ENCODE measurements around the gene EBLN2. TPM values are rescaled to one million over a fixed set of nuclear protein-coding genes. Genes with fewer than 3 reads are reported as not detected.
"Not testable (repeated sequence)": the region's sequence is repeated elsewhere in the genome, so short reads cannot be mapped to it uniquely, and the experiment has no call there.

Gene EBLN2
- total RNA-seq, 1 donor from 2014 or later: 8.4 TPM

GRCh38 chr3:73041537-73041936 lies 19.9 kb upstream of the EBLN2 start:
- intact Hi-C loops (cut with micrococcal nuclease): no loop called here
- Mint-ChIP-seq H3K36me3 (ENCODE audit: low read depth) (peaks cover 10% of the 10 kb centered on the region), H3K4me3 (no peak overlapping the region), H3K27ac (peak overlapping the region; percentile 2), H3K4me1 (ENCODE audit: low read depth) (peaks cover 53% of the 10 kb centered on the region), H3K9me3 (no peaks in the 10 kb centered on the region), H3K27me3 (ENCODE audit: insufficient read depth) (no peaks in the 10 kb centered on the region)
- DNase-seq (ENCODE audit: low spot score): no peak

- peak overlapping the region; percentile 40 for H3K27ac Mint-ChIP-seq
- peaks cover 2% of the 10 kb centered on the region for H3K36me3 Mint-ChIP-seq (ENCODE audit: low read depth)
- no peaks in the 10 kb centered on the region for H3K9me3 Mint-ChIP-seq
- peaks cover 38% of the 10 kb centered on the region for H3K4me1 Mint-ChIP-seq (ENCODE audit: low read depth)
- intact Hi-C loops (cut with micrococcal nuclease): no loop called here
- H3K27me3 Mint-ChIP-seq (ENCODE audit: insufficient read depth): no peaks in the 10 kb centered on the region
- DNase-seq (ENCODE audit: low spot score): no peak
- H3K4me3 Mint-ChIP-seq: no peak overlapping the region
Measured at GRCh38 chr3:73043414-73043813, 18.0 kb upstream of the EBLN2 start.

GRCh38 chr3:73045391-73045790 lies 16.1 kb upstream of the EBLN2 start:
- no peaks in the 10 kb centered on the region for H3K9me3 Mint-ChIP-seq
- no peak for DNase-seq (ENCODE audit: low spot score)
- peaks cover 5% of the 10 kb centered on the region for H3K36me3 Mint-ChIP-seq (ENCODE audit: low read depth)
- no peaks in the 10 kb centered on the region for H3K27me3 Mint-ChIP-seq (ENCODE audit: insufficient read depth)
- H3K4me3 Mint-ChIP-seq: no peak overlapping the region
- H3K27ac Mint-ChIP-seq: no peak overlapping the region
- H3K4me1 Mint-ChIP-seq (ENCODE audit: low read depth): peaks cover 38% of the 10 kb centered on the region
- intact Hi-C loops (cut with micrococcal nuclease): no loop called here

GRCh38 chr3:73046195-73046594 lies 15.3 kb upstream of the EBLN2 start:
- peaks cover 31% of the 10 kb centered on the region for H3K4me1 Mint-ChIP-seq (ENCODE audit: low read depth)
- intact Hi-C loops (cut with micrococcal nuclease): no loop called here

GRCh38 chr3:73049319-73049718 lies 12.1 kb upstream of the EBLN2 start:
- peaks cover 6% of the 10 kb centered on the region for H3K36me3 Mint-ChIP-seq (ENCODE audit: low read depth)
- intact Hi-C loops (cut with micrococcal nuclease): no loop called here
- DNase-seq (ENCODE audit: low spot score): no peak
- H3K27ac Mint-ChIP-seq: no peak overlapping the region
- H3K9me3 Mint-ChIP-seq: no peaks in the 10 kb centered on the region
- H3K27me3 Mint-ChIP-seq (ENCODE audit: insufficient read depth): no peaks in the 10 kb centered on the region
- peaks cover 12% of the 10 kb centered on the region for H3K4me1 Mint-ChIP-seq (ENCODE audit: low read depth)
- H3K4me3 Mint-ChIP-seq: no peak overlapping the region

More at GRCh38 chr3:73046195-73046594, 15.3 kb upstream of the EBLN2 start:
- no peaks in the 10 kb centered on the region for H3K9me3 Mint-ChIP-seq
- no peaks in the 10 kb centered on the region for H3K27me3 Mint-ChIP-seq (ENCODE audit: insufficient read depth)
- DNase-seq (ENCODE audit: low spot score): no peak
- H3K4me3 Mint-ChIP-seq: no peak overlapping the region
- no peak overlapping the region for H3K27ac Mint-ChIP-seq
- peaks cover 6% of the 10 kb centered on the region for H3K36me3 Mint-ChIP-seq (ENCODE audit: low read depth)

- peaks cover 8% of the 10 kb centered on the region for H3K4me1 Mint-ChIP-seq (ENCODE audit: low read depth)
- H3K27me3 Mint-ChIP-seq (ENCODE audit: insufficient read depth): no peaks in the 10 kb centered on the region
- no peak overlapping the region for H3K27ac Mint-ChIP-seq
- DNase-seq (ENCODE audit: low spot score): no peak
- H3K36me3 Mint-ChIP-seq (ENCODE audit: low read depth): peaks cover 6% of the 10 kb centered on the region
- intact Hi-C loops (cut with micrococcal nuclease): no loop called here
- no peak overlapping the region for H3K4me3 Mint-ChIP-seq
- H3K9me3 Mint-ChIP-seq: no peaks in the 10 kb centered on the region
Measured at GRCh38 chr3:73052857-73053256, 8.6 kb upstream of the EBLN2 start.

- Mint-ChIP-seq H3K4me3 (no peak overlapping the region), H3K9me3 (no peaks in the 10 kb centered on the region), H3K4me1 (ENCODE audit: low read depth) (peaks cover 16% of the 10 kb centered on the region), H3K36me3 (ENCODE audit: low read depth) (peaks cover 9% of the 10 kb centered on the region), H3K27ac (no peak overlapping the region), H3K27me3 (ENCODE audit: insufficient read depth) (no peaks in the 10 kb centered on the region)
- DNase-seq (ENCODE audit: low spot score): no peak
- intact Hi-C loops (cut with micrococcal nuclease): loop anchor here (5.0 kb wide), 1 partner anchor 38 kb away; no protein-coding TSS in a partner anchor
Measured at GRCh38 chr3:73055583-73055982, 5.9 kb upstream of the EBLN2 start.

- Mint-ChIP-seq H3K36me3 (ENCODE audit: low read depth) (peaks cover 9% of the 10 kb centered on the region), H3K4me1 (ENCODE audit: low read depth) (peaks cover 16% of the 10 kb centered on the region), H3K9me3 (no peaks in the 10 kb centered on the region), H3K27ac (no peak overlapping the region), H3K4me3 (no peak overlapping the region), H3K27me3 (ENCODE audit: insufficient read depth) (no peaks in the 10 kb centered on the region)
- intact Hi-C loops (cut with micrococcal nuclease): loop anchor here (1.0 to 5.0 kb wide), 4 partner anchors 39 to 205 kb away; no protein-coding TSS in a partner anchor
- no peak for DNase-seq (ENCODE audit: low spot score)
Measured at GRCh38 chr3:73056014-73056844, 5.2 kb upstream of the EBLN2 start.

GRCh38 chr3:73056845-73057150 lies 4.7 kb upstream of the EBLN2 start:
- no peak overlapping the region for H3K4me3 Mint-ChIP-seq
- peaks cover 16% of the 10 kb centered on the region for H3K4me1 Mint-ChIP-seq (ENCODE audit: low read depth)
- H3K27ac Mint-ChIP-seq: no peak overlapping the region
- no peak for DNase-seq (ENCODE audit: low spot score)
- H3K27me3 Mint-ChIP-seq (ENCODE audit: insufficient read depth): no peaks in the 10 kb centered on the region
- no peaks in the 10 kb centered on the region for H3K9me3 Mint-ChIP-seq
- intact Hi-C loops (cut with micrococcal nuclease): loop anchor here (1.0 to 5.0 kb wide), 4 partner anchors 39 to 205 kb away; no protein-coding TSS in a partner anchor
- peaks cover 9% of the 10 kb centered on the region for H3K36me3 Mint-ChIP-seq (ENCODE audit: low read depth)

- Mint-ChIP-seq H3K9me3 (no peaks in the 10 kb centered on the region), H3K4me1 (ENCODE audit: low read depth) (peaks cover 24% of the 10 kb centered on the region), H3K27me3 (ENCODE audit: insufficient read depth) (no peaks in the 10 kb centered on the region), H3K36me3 (ENCODE audit: low read depth) (peaks cover 32% of the 10 kb centered on the region), H3K27ac (no peak overlapping the region), H3K4me3 (no peak overlapping the region)
- DNase-seq (ENCODE audit: low spot score): no peak
- intact Hi-C loops (cut with micrococcal nuclease): no loop called here
Measured at GRCh38 chr3:73060302-73060723, 1.1 kb upstream of the EBLN2 start.

- H3K27me3 Mint-ChIP-seq (ENCODE audit: insufficient read depth); H3K9me3 Mint-ChIP-seq; H3K27ac Mint-ChIP-seq; intact Hi-C loops (cut with micrococcal nuclease); DNase-seq (ENCODE audit: low spot score); H3K4me3 Mint-ChIP-seq: not testable (repeated sequence)
- H3K36me3 Mint-ChIP-seq (ENCODE audit: low read depth): peaks cover 30% of the 10 kb centered on the region
- peaks cover 18% of the 10 kb centered on the region for H3K4me1 Mint-ChIP-seq (ENCODE audit: low read depth)
Measured at GRCh38 chr3:73066243-73066642, 4.8 kb downstream of the EBLN2 start.

- Mint-ChIP-seq H3K4me3 (no peak overlapping the region), H3K9me3 (no peaks in the 10 kb centered on the region), H3K36me3 (ENCODE audit: low read depth) (peaks cover 20% of the 10 kb centered on the region), H3K27ac (no peak overlapping the region), H3K4me1 (ENCODE audit: low read depth) (peaks cover 39% of the 10 kb centered on the region), H3K27me3 (ENCODE audit: insufficient read depth) (no peaks in the 10 kb centered on the region)
- DNase-seq (ENCODE audit: low spot score): no peak
- intact Hi-C loops (cut with micrococcal nuclease): no loop called here
Measured at GRCh38 chr3:73068419-73068818, 7.0 kb downstream of the EBLN2 start.

- Mint-ChIP-seq H3K9me3 (no peaks in the 10 kb centered on the region), H3K27ac (no peak overlapping the region), H3K4me3 (no peak overlapping the region), H3K27me3 (ENCODE audit: insufficient read depth) (no peaks in the 10 kb centered on the region), H3K4me1 (ENCODE audit: low read depth) (peaks cover 42% of the 10 kb centered on the region), H3K36me3 (ENCODE audit: low read depth) (peaks cover 18% of the 10 kb centered on the region)
- no peak for DNase-seq (ENCODE audit: low spot score)
- intact Hi-C loops (cut with micrococcal nuclease): no loop called here
Measured at GRCh38 chr3:73069187-73069586, 7.7 kb downstream of the EBLN2 start.

Data from activated T-helper 1 cell treated with anti-CD3 and anti-CD28 coated beads, Interleukin-12 subunit alpha, Interleukin-12 subunit beta, Interleukin-2, Interleukin-4 antibody, amounts not matched to agents 30 ng/mL and 10 ng/mL and 1 ng/mL, durations not matched to agents 14 hours and 24 hours and 36 hours (primary cell).